HEK293 (cell line): Measurements from ENCODE around the gene HBZ.

ENCODE experiments used
- CTCF ChIA-PET: fragments of 350-600 bp; formaldehyde crosslinking; extraction: SDS; loops from one replicate; lab custom pipeline; 2021; ENCODE audit warnings: antibody characterized with exemption; lab: Yijun Ruan, JAX
- POLR2A ChIA-PET: fragments of 300-600 bp; formaldehyde crosslinking; extraction: SDS; loops from one replicate; lab custom pipeline; 2020; ENCODE audit warnings: antibody characterized with exemption, inconsistent platforms; lab: Yijun Ruan, JAX
- H3K27ac ChIP-seq: fragments of 200-500 bp; sonication (Bioruptor generic); 2 replicates; pipeline ENCODE4 v1.5.1; 2014; ENCODE audit warnings: low read depth, low read length, control low read depth, inconsistent platforms; ENCODE audit errors: extremely low read depth
- H3K36me3 ChIP-seq, 2 experiments: fragments of 200-500 bp in 1 of 2; sonication (Bioruptor generic) in 1 of 2; 1 replicate in 1 of 2; 2 replicates in 1 of 2; pipeline ENCODE4 v1.5.1; 2014 to 2017; ENCODE audit warnings: inconsistent platforms in 2 of 2, low read length in 2 of 2; ENCODE audit not compliant: control insufficient read depth in 2 of 2, insufficient read depth in 1 of 2
- H3K4me1 ChIP-seq: fragments of 200-500 bp; sonication (Bioruptor generic); 2 replicates; pipeline ENCODE4 v1.5.1; 2014; ENCODE audit warnings: mild to moderate bottlenecking, low read length, inconsistent platforms; ENCODE audit not compliant: control insufficient read depth, insufficient read depth
- H3K4me3 ChIP-seq: 2 replicates; pipeline ENCODE4 v1.5.1; 2011; ENCODE audit warnings: low read depth, mild to moderate bottlenecking, control low read depth, low read length, moderate library complexity
- H3K9me3 ChIP-seq: fragments of 200-500 bp; sonication (Bioruptor generic); 2 replicates; pipeline ENCODE4 v1.5.1; 2014; ENCODE audit warnings: low read depth, low read length, inconsistent platforms; ENCODE audit not compliant: control insufficient read depth, insufficient read depth
- GLI2 ChIP-seq: fragments of 450-650 bp; formaldehyde crosslinking; IDR thresholded peaks from 2 replicates; pipeline ENCODE4; 2017; ENCODE audit warnings: missing biosample characterization, missing genetic modification characterization, low read depth, borderline replicate concordance
- RBAK ChIP-seq: fragments of 450-650 bp; formaldehyde crosslinking; IDR thresholded peaks from 2 replicates; pipeline ENCODE4 v1.5.1; 2016; ENCODE audit warnings: missing biosample characterization, missing genetic modification characterization
- ZIC2 ChIP-seq: fragments of 450-650 bp; formaldehyde crosslinking; IDR thresholded peaks from 2 replicates; pipeline ENCODE4 v1.5.1; 2016; ENCODE audit warnings: missing biosample characterization, missing genetic modification characterization
- ZNF112 ChIP-seq: fragments of 450-650 bp; formaldehyde crosslinking; IDR thresholded peaks from 2 replicates; pipeline ENCODE4 v1.5.0; 2017; ENCODE audit warnings: missing biosample characterization, missing genetic modification characterization
- ZNF223 ChIP-seq: fragments of 450-650 bp; formaldehyde crosslinking; IDR thresholded peaks from 2 replicates; pipeline ENCODE4 v1.5.1; 2016; ENCODE audit warnings: missing biosample characterization, missing genetic modification characterization
- ZNF302 ChIP-seq: fragments of 450-650 bp; formaldehyde crosslinking; IDR thresholded peaks from 2 replicates; pipeline ENCODE4 v1.5.1; 2016; ENCODE audit warnings: missing biosample characterization, missing genetic modification characterization, low read depth
- ZNF560 ChIP-seq: fragments of 450-650 bp; formaldehyde crosslinking; IDR thresholded peaks from 2 replicates; pipeline ENCODE4 v1.5.1; 2017; ENCODE audit warnings: missing biosample characterization, missing genetic modification characterization, borderline replicate concordance
- ZNF670 ChIP-seq: fragments of 450-650 bp; formaldehyde crosslinking; IDR thresholded peaks from 2 replicates; pipeline ENCODE4 v1.5.1; 2016; ENCODE audit warnings: missing biosample characterization, missing genetic modification characterization, low read depth
- ZSCAN30 ChIP-seq: fragments of 450-650 bp; IDR thresholded peaks from 2 replicates; pipeline ENCODE4 v1.5.1; 2018; ENCODE audit warnings: missing biosample characterization, mild to moderate bottlenecking, missing genetic modification characterization, moderate library complexity
- ZSCAN4 ChIP-seq: fragments of 450-650 bp; formaldehyde crosslinking; IDR thresholded peaks from 2 replicates; pipeline ENCODE4 v1.5.1; 2017; ENCODE audit warnings: missing biosample characterization, missing genetic modification characterization
- TF ChIP-seq, protein P1 (sequence below): fragments of 450-650 bp; IDR thresholded peaks from 2 replicates; pipeline ENCODE4 v1.5.1; 2018; ENCODE audit warnings: missing biosample characterization, mild to moderate bottlenecking, missing genetic modification characterization

The HBZ gene

GRCh38 chr16:117379-118365 lies 34.8 kb upstream of the HBZ start (continued):
- TF ChIP-seq ZNF223 (no peak), RBAK (no peak), ZSCAN30 (tag by site-specific recombination) (peak; percentile 70; the same call in 1 of the 2 replicates)

GRCh38 chr16:118857-119256 lies 33.6 kb upstream of the HBZ start:
- Histone ChIP-seq H3K4me1 (no peaks in the 10 kb centered on the region; the same call in 1 of the 2 replicates), H3K27ac (no peak overlapping the region), H3K4me3 (no peak overlapping the region), H3K36me3 (peaks cover 5 to 29% of the 10 kb centered on the region in 2 experiments; a peak in 2 of 3 replicates), H3K9me3 (no peaks in the 10 kb centered on the region)
- CTCF ChIA-PET, result interaction anchor here (0.6 to 4.5 kb wide), 13 partner anchors 7 to 252 kb away, joined by 3 to 73 read pairs (median 10); partner anchors contain the start of genes HBQ1 and MRPL28
- POLR2A ChIA-PET, result no interaction called here
- TF ChIP-seq GLI2 (no peak), ZNF670 (tag by site-specific recombination) (no peak), ZNF112 (tag by site-specific recombination) (no peak), ZNF302 (tag by site-specific recombination) (no peak)

DNA sequence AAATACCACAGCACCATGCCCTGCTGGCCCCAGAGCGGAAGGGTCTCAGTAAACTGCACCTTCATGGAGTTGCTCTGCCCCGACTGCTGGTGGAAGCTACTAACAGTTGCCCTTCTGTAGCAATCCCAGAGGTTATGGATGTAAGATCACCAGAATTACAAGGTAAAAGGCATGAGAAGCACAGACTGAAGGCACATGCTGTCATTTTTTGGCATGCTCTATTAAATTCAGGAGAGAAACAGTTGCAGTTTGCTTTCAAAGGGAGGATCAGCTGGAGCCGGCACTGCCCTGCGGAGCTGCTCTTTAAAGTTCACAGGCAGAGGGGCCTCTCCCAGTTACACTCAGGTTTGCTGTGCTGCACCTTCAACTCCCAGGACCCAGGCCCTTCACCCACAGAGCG lies 33.1 kb upstream of the HBZ start:
- no peak overlapping the region for H3K4me3 ChIP-seq
- no peak overlapping the region for H3K27ac ChIP-seq
- H3K4me1 ChIP-seq, result no peaks in the 10 kb centered on the region; the same call in 1 of the 2 replicates
- ChIA-PET CTCF (interaction anchor here (0.6 to 4.5 kb wide), 3 partner anchors 13 to 851 kb away, joined by 3 to 73 read pairs (median 11); partner anchors contain the start of gene HBQ1), POLR2A (interaction anchor here (0.6 kb wide), 1 partner anchor 116 kb away, joined by 3 read pairs; the partner anchor contains the start of gene FAM234A)
- H3K9me3 ChIP-seq, result no peaks in the 10 kb centered on the region
- peaks cover 5 to 24% of the 10 kb centered on the region in 2 experiments; a peak in 2 of 3 replicates for H3K36me3 ChIP-seq
- 0 out of 2 replicates have a peak, but pooled peaks have one; percentile 12 for TF ChIP-seq ZSCAN4 (tag by site-specific recombination)
- no peak for TF ChIP-seq ZNF560

GRCh38 chr16:119835-120491 lies 32.5 kb upstream of the HBZ start:
- no peaks in the 10 kb centered on the region for H3K9me3 ChIP-seq
- peaks cover 5 to 21% of the 10 kb centered on the region in 2 experiments; a peak in 2 of 3 replicates for H3K36me3 ChIP-seq
- TF ChIP-seq, protein P1, sequence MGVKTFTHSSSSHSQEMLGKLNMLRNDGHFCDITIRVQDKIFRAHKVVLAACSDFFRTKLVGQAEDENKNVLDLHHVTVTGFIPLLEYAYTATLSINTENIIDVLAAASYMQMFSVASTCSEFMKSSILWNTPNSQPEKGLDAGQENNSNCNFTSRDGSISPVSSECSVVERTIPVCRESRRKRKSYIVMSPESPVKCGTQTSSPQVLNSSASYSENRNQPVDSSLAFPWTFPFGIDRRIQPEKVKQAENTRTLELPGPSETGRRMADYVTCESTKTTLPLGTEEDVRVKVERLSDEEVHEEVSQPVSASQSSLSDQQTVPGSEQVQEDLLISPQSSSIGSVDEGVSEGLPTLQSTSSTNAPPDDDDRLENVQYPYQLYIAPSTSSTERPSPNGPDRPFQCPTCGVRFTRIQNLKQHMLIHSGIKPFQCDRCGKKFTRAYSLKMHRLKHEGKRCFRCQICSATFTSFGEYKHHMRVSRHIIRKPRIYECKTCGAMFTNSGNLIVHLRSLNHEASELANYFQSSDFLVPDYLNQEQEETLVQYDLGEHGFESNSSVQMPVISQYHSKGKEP (tag by site-specific recombination), result no peak
- TF ChIP-seq ZIC2 (tag by site-specific recombination), result peak; percentile 27; the same call in 1 of the 2 replicates
- H3K4me3 ChIP-seq, result no peak overlapping the region
- CTCF ChIA-PET, result interaction anchor here (0.6 to 4.5 kb wide), 4 partner anchors 14 to 1454 kb away, joined by 3 to 73 read pairs (median 4); no protein-coding TSS in a partner anchor
- POLR2A ChIA-PET, result interaction anchor here (0.6 kb wide), 1 partner anchor 115 kb away, joined by 3 read pairs; the partner anchor contains the start of gene FAM234A
- H3K27ac ChIP-seq, result no peak overlapping the region
- no peaks in the 10 kb centered on the region; the same call in 1 of the 2 replicates for H3K4me1 ChIP-seq
